WTC11 (cell line): ENCODE measurements around the gene LLGL1. TPM values are rescaled to one million over a fixed set of nuclear protein-coding genes. Genes with fewer than 3 reads are reported as not detected.

Experiments
- ATF1 ChIP-seq: sonication (generic); formaldehyde crosslinking; IDR thresholded peaks from 2 replicates; pipeline ENCODE4 v1.8.1; 2023; ENCODE audit warnings: mild to moderate bottlenecking, moderate library complexity, missing genetic modification reagents
- GABPB1 ChIP-seq: sonication (generic); formaldehyde crosslinking; IDR thresholded peaks from 2 replicates; pipeline ENCODE4 v1.8.1; 2023; ENCODE audit warnings: mild to moderate bottlenecking, missing genetic modification reagents
- HMGA2 ChIP-seq: fragments of 250-450 bp; sonication (Bioruptor Pico); IDR thresholded peaks from 2 replicates; pipeline ENCODE4 v1.4.0; 2021; ENCODE audit warnings: mild to moderate bottlenecking, moderate library complexity
- IRF2 ChIP-seq: sonication (generic); formaldehyde crosslinking; IDR thresholded peaks from 2 replicates; pipeline ENCODE4 v1.8.0; 2022; ENCODE audit warnings: low read depth, missing genetic modification reagents, borderline replicate concordance
- MYBL2 ChIP-seq: sonication (generic); formaldehyde crosslinking; IDR thresholded peaks from 2 replicates; pipeline ENCODE4 v1.8.1; 2023; ENCODE audit warnings: mild to moderate bottlenecking, moderate library complexity, missing genetic modification reagents
- NFYB ChIP-seq: sonication (generic); formaldehyde crosslinking; conservative IDR thresholded peaks from 2 replicates; pipeline ENCODE4 v1.8.0; 2022; ENCODE audit warnings: low read depth, missing genetic modification reagents
- NR1H2 ChIP-seq: sonication (generic); formaldehyde crosslinking; IDR thresholded peaks from 2 replicates; pipeline ENCODE4 v1.9.0; 2021; ENCODE audit warnings: mild to moderate bottlenecking, moderate library complexity, missing genetic modification reagents
- RORB ChIP-seq: fragments of 250-450 bp; sonication (Bioruptor Pico); IDR thresholded peaks from 2 replicates; pipeline ENCODE4 v1.9.0; 2021; ENCODE audit warnings: mild to moderate bottlenecking
- SMAD4 ChIP-seq: sonication (generic); formaldehyde crosslinking; IDR thresholded peaks from 2 replicates; pipeline ENCODE4 v1.8.0; 2022; ENCODE audit warnings: mild to moderate bottlenecking, missing genetic modification reagents
- SOX15 ChIP-seq: fragments of 250-450 bp; sonication (Bioruptor Pico); IDR thresholded peaks from 2 replicates; pipeline ENCODE4 v1.9.0; 2021; ENCODE audit warnings: mild to moderate bottlenecking
- TP53 ChIP-seq: sonication (generic); formaldehyde crosslinking; IDR thresholded peaks from 2 replicates; pipeline ENCODE4 v1.8.1; 2023; ENCODE audit warnings: mild to moderate bottlenecking, missing genetic modification reagents
- ZNF219 ChIP-seq: sonication (generic); formaldehyde crosslinking; IDR thresholded peaks from 2 replicates; pipeline ENCODE4 v1.8.0; 2023; ENCODE audit warnings: missing genetic modification reagents, mild to moderate bottlenecking, borderline replicate concordance
- total RNA-seq: library from RNA; stranded (reverse); gene quantifications from 3 replicates; pipeline ENCODE4 v1.2.3, GENCODE V29; 2021
- TF ChIP-seq, protein P1 (sequence below): sonication (generic); formaldehyde crosslinking; IDR thresholded peaks from 2 replicates; pipeline ENCODE4 v1.8.0; 2022; ENCODE audit warnings: missing genetic modification reagents
- TF ChIP-seq, protein P2 (sequence below): sonication (generic); formaldehyde crosslinking; IDR thresholded peaks from 2 replicates; pipeline ENCODE4 v1.8.1; 2023; ENCODE audit warnings: mild to moderate bottlenecking, missing genetic modification reagents, borderline replicate concordance
- TF ChIP-seq, protein P3 (sequence below): fragments of 250-450 bp; sonication (Bioruptor Pico); IDR thresholded peaks from 2 replicates; pipeline ENCODE4 v1.9.0; 2021; ENCODE audit warnings: mild to moderate bottlenecking
- TF ChIP-seq, protein P4 (sequence below): sonication (generic); formaldehyde crosslinking; IDR thresholded peaks from 2 replicates; pipeline ENCODE4 v1.8.1; 2023; ENCODE audit warnings: mild to moderate bottlenecking, missing genetic modification reagents, moderate library complexity
- TF ChIP-seq, protein P5 (sequence below): fragments of 250-450 bp; sonication (Bioruptor Pico); IDR thresholded peaks from 2 replicates; pipeline ENCODE4 v1.9.0; 2021; ENCODE audit warnings: mild to moderate bottlenecking, borderline replicate concordance
- TF ChIP-seq, protein P6 (sequence below): fragments of 250-450 bp; sonication (Bioruptor Pico); IDR thresholded peaks from 2 replicates; pipeline ENCODE4 v2.1.2; 2022; ENCODE audit warnings: mild to moderate bottlenecking, moderate library complexity
- TF ChIP-seq, protein P7 (sequence below): sonication (generic); formaldehyde crosslinking; IDR thresholded peaks from 2 replicates; pipeline ENCODE4 v1.8.1; 2022; ENCODE audit warnings: mild to moderate bottlenecking, missing genetic modification reagents, moderate library complexity, borderline replicate concordance
- TF ChIP-seq, protein P8 (sequence below): sonication (generic); formaldehyde crosslinking; IDR thresholded peaks from 2 replicates; pipeline ENCODE4 v1.8.1; 2023; ENCODE audit warnings: mild to moderate bottlenecking, missing genetic modification reagents, moderate library complexity
- TF ChIP-seq, protein P9 (sequence below): sonication (generic); formaldehyde crosslinking; conservative IDR thresholded peaks from 2 replicates; pipeline ENCODE4 v1.8.1; 2022; ENCODE audit warnings: mild to moderate bottlenecking, missing genetic modification reagents

The LLGL1 gene
- total RNA-seq, 1 experiment from 2014 or later: 87.8 TPM

DNA sequence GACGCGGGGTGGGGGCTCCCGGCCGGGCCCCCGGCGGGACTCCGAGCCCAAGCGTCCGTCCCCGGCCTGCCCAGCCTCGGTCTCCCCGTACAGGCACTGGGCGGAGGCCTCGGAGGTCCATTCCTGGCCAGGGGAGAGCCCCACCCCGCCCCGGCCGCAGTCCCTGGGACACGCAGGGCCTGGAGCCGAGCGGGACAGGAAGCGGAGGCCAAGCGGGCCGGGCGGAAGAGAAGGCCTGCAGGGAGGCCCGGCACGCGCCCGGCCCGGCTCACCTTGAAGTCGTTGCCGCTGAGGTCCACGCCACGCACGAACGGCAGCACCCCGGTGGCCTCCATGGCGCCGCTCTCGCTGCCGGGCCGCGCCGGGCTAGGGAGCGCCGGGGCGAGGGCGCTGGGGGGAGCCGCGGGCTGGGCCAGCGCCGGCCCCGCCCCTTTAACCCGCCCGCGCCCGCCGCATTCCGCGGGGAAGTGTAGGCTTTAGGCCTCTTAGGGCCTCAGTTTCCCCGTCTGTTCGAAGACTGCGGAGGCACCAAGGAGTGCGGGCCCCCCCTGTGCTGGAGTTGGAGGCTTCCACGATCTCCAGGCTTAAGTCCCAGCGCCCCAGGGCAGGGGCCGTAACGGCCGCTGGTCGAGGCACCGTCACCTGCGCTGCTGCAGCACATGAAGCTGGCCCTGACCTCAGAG lies 33.1 kb downstream of the LLGL1 start, which contains the start of gene FLII (continued):
- TF ChIP-seq, protein P1, sequence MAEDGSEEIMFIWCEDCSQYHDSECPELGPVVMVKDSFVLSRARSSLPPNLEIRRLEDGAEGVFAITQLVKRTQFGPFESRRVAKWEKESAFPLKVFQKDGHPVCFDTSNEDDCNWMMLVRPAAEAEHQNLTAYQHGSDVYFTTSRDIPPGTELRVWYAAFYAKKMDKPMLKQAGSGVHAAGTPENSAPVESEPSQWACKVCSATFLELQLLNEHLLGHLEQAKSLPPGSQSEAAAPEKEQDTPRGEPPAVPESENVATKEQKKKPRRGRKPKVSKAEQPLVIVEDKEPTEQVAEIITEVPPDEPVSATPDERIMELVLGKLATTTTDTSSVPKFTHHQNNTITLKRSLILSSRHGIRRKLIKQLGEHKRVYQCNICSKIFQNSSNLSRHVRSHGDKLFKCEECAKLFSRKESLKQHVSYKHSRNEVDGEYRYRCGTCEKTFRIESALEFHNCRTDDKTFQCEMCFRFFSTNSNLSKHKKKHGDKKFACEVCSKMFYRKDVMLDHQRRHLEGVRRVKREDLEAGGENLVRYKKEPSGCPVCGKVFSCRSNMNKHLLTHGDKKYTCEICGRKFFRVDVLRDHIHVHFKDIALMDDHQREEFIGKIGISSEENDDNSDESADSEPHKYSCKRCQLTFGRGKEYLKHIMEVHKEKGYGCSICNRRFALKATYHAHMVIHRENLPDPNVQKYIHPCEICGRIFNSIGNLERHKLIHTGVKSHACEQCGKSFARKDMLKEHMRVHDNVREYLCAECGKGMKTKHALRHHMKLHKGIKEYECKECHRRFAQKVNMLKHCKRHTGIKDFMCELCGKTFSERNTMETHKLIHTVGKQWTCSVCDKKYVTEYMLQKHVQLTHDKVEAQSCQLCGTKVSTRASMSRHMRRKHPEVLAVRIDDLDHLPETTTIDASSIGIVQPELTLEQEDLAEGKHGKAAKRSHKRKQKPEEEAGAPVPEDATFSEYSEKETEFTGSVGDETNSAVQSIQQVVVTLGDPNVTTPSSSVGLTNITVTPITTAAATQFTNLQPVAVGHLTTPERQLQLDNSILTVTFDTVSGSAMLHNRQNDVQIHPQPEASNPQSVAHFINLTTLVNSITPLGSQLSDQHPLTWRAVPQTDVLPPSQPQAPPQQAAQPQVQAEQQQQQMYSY (CRISPR knock-in tag): peak; percentile 24; the same call in 1 of the 2 replicates
- TF ChIP-seq, protein P2, sequence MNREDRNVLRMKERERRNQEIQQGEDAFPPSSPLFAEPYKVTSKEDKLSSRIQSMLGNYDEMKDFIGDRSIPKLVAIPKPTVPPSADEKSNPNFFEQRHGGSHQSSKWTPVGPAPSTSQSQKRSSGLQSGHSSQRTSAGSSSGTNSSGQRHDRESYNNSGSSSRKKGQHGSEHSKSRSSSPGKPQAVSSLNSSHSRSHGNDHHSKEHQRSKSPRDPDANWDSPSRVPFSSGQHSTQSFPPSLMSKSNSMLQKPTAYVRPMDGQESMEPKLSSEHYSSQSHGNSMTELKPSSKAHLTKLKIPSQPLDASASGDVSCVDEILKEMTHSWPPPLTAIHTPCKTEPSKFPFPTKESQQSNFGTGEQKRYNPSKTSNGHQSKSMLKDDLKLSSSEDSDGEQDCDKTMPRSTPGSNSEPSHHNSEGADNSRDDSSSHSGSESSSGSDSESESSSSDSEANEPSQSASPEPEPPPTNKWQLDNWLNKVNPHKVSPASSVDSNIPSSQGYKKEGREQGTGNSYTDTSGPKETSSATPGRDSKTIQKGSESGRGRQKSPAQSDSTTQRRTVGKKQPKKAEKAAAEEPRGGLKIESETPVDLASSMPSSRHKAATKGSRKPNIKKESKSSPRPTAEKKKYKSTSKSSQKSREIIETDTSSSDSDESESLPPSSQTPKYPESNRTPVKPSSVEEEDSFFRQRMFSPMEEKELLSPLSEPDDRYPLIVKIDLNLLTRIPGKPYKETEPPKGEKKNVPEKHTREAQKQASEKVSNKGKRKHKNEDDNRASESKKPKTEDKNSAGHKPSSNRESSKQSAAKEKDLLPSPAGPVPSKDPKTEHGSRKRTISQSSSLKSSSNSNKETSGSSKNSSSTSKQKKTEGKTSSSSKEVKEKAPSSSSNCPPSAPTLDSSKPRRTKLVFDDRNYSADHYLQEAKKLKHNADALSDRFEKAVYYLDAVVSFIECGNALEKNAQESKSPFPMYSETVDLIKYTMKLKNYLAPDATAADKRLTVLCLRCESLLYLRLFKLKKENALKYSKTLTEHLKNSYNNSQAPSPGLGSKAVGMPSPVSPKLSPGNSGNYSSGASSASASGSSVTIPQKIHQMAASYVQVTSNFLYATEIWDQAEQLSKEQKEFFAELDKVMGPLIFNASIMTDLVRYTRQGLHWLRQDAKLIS: no peak
- no peak for TF ChIP-seq MYBL2
- TF ChIP-seq HMGA2: no peak
- TF ChIP-seq, protein P3, sequence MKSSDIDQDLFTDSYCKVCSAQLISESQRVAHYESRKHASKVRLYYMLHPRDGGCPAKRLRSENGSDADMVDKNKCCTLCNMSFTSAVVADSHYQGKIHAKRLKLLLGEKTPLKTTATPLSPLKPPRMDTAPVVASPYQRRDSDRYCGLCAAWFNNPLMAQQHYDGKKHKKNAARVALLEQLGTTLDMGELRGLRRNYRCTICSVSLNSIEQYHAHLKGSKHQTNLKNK: no peak
- TF ChIP-seq, protein P4, sequence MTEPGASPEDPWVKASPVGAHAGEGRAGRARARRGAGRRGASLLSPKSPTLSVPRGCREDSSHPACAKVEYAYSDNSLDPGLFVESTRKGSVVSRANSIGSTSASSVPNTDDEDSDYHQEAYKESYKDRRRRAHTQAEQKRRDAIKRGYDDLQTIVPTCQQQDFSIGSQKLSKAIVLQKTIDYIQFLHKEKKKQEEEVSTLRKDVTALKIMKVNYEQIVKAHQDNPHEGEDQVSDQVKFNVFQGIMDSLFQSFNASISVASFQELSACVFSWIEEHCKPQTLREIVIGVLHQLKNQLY (CRISPR knock-in tag): no peak
- TF ChIP-seq, protein P5, sequence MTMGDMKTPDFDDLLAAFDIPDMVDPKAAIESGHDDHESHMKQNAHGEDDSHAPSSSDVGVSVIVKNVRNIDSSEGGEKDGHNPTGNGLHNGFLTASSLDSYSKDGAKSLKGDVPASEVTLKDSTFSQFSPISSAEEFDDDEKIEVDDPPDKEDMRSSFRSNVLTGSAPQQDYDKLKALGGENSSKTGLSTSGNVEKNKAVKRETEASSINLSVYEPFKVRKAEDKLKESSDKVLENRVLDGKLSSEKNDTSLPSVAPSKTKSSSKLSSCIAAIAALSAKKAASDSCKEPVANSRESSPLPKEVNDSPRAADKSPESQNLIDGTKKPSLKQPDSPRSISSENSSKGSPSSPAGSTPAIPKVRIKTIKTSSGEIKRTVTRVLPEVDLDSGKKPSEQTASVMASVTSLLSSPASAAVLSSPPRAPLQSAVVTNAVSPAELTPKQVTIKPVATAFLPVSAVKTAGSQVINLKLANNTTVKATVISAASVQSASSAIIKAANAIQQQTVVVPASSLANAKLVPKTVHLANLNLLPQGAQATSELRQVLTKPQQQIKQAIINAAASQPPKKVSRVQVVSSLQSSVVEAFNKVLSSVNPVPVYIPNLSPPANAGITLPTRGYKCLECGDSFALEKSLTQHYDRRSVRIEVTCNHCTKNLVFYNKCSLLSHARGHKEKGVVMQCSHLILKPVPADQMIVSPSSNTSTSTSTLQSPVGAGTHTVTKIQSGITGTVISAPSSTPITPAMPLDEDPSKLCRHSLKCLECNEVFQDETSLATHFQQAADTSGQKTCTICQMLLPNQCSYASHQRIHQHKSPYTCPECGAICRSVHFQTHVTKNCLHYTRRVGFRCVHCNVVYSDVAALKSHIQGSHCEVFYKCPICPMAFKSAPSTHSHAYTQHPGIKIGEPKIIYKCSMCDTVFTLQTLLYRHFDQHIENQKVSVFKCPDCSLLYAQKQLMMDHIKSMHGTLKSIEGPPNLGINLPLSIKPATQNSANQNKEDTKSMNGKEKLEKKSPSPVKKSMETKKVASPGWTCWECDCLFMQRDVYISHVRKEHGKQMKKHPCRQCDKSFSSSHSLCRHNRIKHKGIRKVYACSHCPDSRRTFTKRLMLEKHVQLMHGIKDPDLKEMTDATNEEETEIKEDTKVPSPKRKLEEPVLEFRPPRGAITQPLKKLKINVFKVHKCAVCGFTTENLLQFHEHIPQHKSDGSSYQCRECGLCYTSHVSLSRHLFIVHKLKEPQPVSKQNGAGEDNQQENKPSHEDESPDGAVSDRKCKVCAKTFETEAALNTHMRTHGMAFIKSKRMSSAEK (CRISPR knock-in tag): no peak
- TF ChIP-seq, protein P6, sequence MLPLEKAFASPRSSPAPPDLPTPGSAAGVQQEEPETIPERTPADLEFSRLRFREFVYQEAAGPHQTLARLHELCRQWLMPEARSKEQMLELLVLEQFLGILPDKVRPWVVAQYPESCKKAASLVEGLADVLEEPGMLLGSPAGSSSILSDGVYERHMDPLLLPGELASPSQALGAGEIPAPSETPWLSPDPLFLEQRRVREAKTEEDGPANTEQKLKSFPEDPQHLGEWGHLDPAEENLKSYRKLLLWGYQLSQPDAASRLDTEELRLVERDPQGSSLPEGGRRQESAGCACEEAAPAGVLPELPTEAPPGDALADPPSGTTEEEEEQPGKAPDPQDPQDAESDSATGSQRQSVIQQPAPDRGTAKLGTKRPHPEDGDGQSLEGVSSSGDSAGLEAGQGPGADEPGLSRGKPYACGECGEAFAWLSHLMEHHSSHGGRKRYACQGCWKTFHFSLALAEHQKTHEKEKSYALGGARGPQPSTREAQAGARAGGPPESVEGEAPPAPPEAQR (CRISPR knock-in tag): no peak
- TF ChIP-seq NR1H2 (CRISPR knock-in tag): no peak
- no peak for TF ChIP-seq ZNF219
- TF ChIP-seq ATF1 (CRISPR knock-in tag): no peak
- TF ChIP-seq, protein P7, sequence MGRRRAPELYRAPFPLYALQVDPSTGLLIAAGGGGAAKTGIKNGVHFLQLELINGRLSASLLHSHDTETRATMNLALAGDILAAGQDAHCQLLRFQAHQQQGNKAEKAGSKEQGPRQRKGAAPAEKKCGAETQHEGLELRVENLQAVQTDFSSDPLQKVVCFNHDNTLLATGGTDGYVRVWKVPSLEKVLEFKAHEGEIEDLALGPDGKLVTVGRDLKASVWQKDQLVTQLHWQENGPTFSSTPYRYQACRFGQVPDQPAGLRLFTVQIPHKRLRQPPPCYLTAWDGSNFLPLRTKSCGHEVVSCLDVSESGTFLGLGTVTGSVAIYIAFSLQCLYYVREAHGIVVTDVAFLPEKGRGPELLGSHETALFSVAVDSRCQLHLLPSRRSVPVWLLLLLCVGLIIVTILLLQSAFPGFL (CRISPR knock-in tag): no peak
- TF ChIP-seq, protein P8, sequence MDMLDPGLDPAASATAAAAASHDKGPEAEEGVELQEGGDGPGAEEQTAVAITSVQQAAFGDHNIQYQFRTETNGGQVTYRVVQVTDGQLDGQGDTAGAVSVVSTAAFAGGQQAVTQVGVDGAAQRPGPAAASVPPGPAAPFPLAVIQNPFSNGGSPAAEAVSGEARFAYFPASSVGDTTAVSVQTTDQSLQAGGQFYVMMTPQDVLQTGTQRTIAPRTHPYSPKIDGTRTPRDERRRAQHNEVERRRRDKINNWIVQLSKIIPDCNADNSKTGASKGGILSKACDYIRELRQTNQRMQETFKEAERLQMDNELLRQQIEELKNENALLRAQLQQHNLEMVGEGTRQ (CRISPR knock-in tag): no peak
- no peak for TF ChIP-seq SOX15 (CRISPR knock-in tag)
- no peak for TF ChIP-seq GABPB1 (CRISPR knock-in tag)
- 0 out of 2 replicates have a peak, but pooled peaks have one; percentile 57 for TF ChIP-seq TP53 (CRISPR knock-in tag)
- TF ChIP-seq, protein P9, sequence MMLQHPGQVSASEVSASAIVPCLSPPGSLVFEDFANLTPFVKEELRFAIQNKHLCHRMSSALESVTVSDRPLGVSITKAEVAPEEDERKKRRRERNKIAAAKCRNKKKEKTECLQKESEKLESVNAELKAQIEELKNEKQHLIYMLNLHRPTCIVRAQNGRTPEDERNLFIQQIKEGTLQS (CRISPR knock-in tag): no peak
- no peak for TF ChIP-seq IRF2 (CRISPR knock-in tag)
- 0 out of 2 replicates have a peak, but pooled peaks have one; percentile 18 for TF ChIP-seq SMAD4 (CRISPR knock-in tag)
- TF ChIP-seq NFYB (CRISPR knock-in tag): 0 out of 2 replicates have a peak, but pooled peaks have one; percentile 11
- no peak for TF ChIP-seq RORB
